AG04449 (cell line): ENCODE data around the gene RBMY1B.
"Not testable (repeated sequence)": the region's sequence is repeated elsewhere in the genome, so short reads cannot be mapped to it uniquely, and the experiment has no call there.

Experiments
- CTCF ChIA-PET: fragments of 350-600 bp; formaldehyde crosslinking; extraction: SDS; loops from one replicate; lab custom pipeline; 2021; ENCODE audit warnings: antibody characterized with exemption; lab: Yijun Ruan, JAX
- POLR2A ChIA-PET: fragments of 400-600, 350-600 bp; formaldehyde crosslinking; extraction: SDS; loops from one replicate; lab custom pipeline; 2020; ENCODE audit warnings: antibody characterized with exemption, inconsistent platforms; lab: Yijun Ruan, JAX
- DNase-seq: peaks from one replicate; pipeline ENCODE4 v3.0.0-alpha.2; 2010; ENCODE audit warnings: low read depth, low spot score
- H3K4me3 ChIP-seq: 2 replicates; pipeline ENCODE4 v1.5.1; 2011; ENCODE audit warnings: low read depth, mild to moderate bottlenecking, control low read depth, low read length
- CTCF ChIP-seq: IDR thresholded peaks from one replicate; pipeline ENCODE4 v1.5.1; 2011; ENCODE audit warnings: mild to moderate bottlenecking, moderate library complexity, low read length, control low read depth, inconsistent platforms; ENCODE audit not compliant: insufficient read depth; ENCODE audit errors: missing control alignments

Gene RBMY1B

DNA sequence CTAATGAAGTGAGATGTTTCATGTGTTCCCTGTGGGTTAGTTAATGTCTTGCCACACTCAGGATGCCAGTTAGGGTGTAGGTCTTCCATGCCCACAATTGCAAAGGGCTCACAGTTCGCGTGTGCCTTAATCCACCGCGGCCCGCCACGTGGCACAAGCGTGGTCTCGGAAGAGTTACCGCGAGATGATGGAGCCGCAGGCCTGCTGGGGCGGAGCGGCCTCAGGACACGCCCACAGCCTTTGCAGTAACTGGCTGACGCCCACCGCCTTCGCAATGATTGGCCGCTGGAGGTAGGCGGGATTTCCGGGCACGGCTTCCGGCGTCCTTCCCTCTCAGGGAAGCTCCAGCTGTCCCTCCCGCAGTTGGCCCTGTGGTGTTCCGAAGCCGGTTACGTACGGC, at the start of gene RBMY1B:
RBMY1B (plus strand) TSS at position 301 of the 400 bp plus-strand sequence. CDS start 2,013 bp downstream, outside the sequence.
- DNase-seq, H3K4me3 ChIP-seq, CTCF ChIA-PET, POLR2A ChIA-PET: not testable (repeated sequence)

- DNase-seq, H3K4me3 ChIP-seq, POLR2A ChIA-PET, CTCF ChIA-PET: not testable (repeated sequence)
Observed at GRCh38 chrY:21462915-21463314, 48.2 kb upstream of the RBMY1B start.

DNA sequence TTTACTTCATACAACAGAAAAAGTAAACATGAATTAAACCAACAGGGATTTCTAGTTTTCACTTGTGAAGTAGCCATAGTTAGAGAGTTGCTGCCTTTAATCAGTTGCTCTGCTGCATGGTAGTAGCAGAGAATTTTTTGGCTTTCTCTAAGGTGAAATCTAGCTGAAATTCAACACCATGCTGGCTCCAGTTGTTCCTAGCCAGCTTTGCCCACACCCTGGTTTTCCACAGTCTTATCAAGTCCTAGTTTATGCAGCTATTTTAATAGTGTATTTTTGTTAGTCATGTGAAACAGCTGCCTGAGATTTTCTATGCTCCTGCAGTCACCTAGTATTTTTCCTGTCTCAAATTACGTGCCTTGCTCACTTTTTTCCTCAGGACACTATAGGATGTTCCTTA, 28.2 kb upstream of the RBMY1B start:
- H3K4me3 ChIP-seq: no peak overlapping the region
- POLR2A ChIA-PET: no interaction called here
- CTCF ChIA-PET: no interaction called here
- TF ChIP-seq CTCF: no peak
- no peak for DNase-seq

GRCh38 chrY:21534579-21534978, 23.4 kb downstream of the RBMY1B start, which contains the start of gene RBMY1A1:
RBMY1A1 (plus strand) TSS chrY:21534879; CDS start chrY:21536892, 2,013 bp downstream.
- DNase-seq, POLR2A ChIA-PET, CTCF ChIA-PET, H3K4me3 ChIP-seq: not testable (repeated sequence)

DNA sequence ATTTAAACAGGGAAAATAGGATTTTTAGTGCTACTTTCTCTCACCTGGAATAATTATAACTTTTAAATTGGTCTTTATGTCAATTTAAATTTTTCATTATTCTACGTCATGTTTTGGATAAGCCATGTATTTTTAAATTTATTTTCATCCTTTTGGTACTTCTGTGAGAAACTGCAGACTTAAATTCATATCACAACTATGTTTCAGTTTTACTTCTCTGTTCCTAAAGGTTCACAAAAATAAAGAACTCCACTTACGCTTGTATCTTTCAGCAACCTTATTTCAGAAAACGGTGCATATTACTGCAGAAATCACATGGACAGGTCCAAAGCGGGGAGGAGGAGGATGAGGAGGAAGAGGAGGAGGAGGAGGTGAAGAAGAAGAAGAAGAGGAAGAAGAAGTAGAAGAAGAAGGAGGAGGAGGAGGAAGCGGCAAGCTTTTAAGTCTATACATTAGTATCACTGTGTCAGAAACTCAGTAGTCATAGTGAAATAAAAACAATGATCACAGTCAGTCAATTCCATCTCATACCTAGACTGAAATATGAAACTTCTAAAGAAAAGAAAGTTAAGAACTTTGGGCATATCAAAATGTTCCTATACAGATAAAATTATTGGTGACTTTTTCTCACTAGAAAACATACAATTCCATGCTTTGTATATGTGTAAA, 48.3 kb downstream of the RBMY1B start:
- POLR2A ChIA-PET, CTCF ChIA-PET, DNase-seq, H3K4me3 ChIP-seq: not testable (repeated sequence)
